22Rv1 (cell line): Measurements from ENCODE around the gene ALDOC.

Source experiments
- H3K27ac ChIP-seq: fragments of 450-650 bp; 2 replicates; pipeline ENCODE4 v1.5.1; 2017
- CTCF ChIP-seq: fragments of 450-650 bp; IDR thresholded peaks from 2 replicates; pipeline ENCODE4 v1.5.1; 2017; ENCODE audit warnings: mild to moderate bottlenecking
- ZFX ChIP-seq: fragments of 450-650 bp; IDR thresholded peaks from 2 replicates; pipeline ENCODE4 v1.6.1; 2017; ENCODE audit warnings: antibody characterized with exemption, borderline replicate concordance

The ALDOC gene

GRCh38 chr17:28545787-28546415 lies 30.8 kb downstream of the ALDOC start:
- H3K27ac ChIP-seq = no peak overlapping the region
- TF ChIP-seq CTCF (no peak), ZFX (no peak)

- TF ChIP-seq CTCF = no peak
- no peak for TF ChIP-seq ZFX
- no peak overlapping the region for H3K27ac ChIP-seq
These were observed 31.6 kb downstream of the ALDOC start for GRCh38 chr17:28545141-28545503.

GRCh38 chr17:28544402-28545140 lies 32.1 kb downstream of the ALDOC start:
- no peak for TF ChIP-seq ZFX
- TF ChIP-seq CTCF = no peak
- no peak overlapping the region for H3K27ac ChIP-seq

GRCh38 chr17:28541439-28541838 lies 35.3 kb downstream of the ALDOC start:
- TF ChIP-seq ZFX (no peak), CTCF (no peak)
- peak overlapping the region; percentile 43; the same call in 1 of the 2 replicates for H3K27ac ChIP-seq

- TF ChIP-seq ZFX (no peak), CTCF (no peak)
These were observed 36.5 kb downstream of the ALDOC start for GRCh38 chr17:28540231-28540630.

GRCh38 chr17:28538296-28538895 lies 38.3 kb downstream of the ALDOC start:
- TF ChIP-seq CTCF (no peak), ZFX (no peak)
- no peak overlapping the region for H3K27ac ChIP-seq

More at GRCh38 chr17:28540231-28540630, 36.5 kb downstream of the ALDOC start:
- no peak overlapping the region; the same call in 1 of the 2 replicates for H3K27ac ChIP-seq

- TF ChIP-seq ZFX = no peak
- TF ChIP-seq CTCF = no peak
- H3K27ac ChIP-seq = no peak overlapping the region
These were observed 39.5 kb downstream of the ALDOC start for GRCh38 chr17:28537219-28537610.
